ENCODE results near the gene AMMECR1. TPM values are rescaled to one million over a fixed set of nuclear protein-coding genes. Genes with fewer than 3 reads are reported as not detected.

Gene AMMECR1
- total RNA-seq, 2 donors from 2014 or later: 1.7 to 2.5 TPM

GRCh38 chrX:110215411-110215810, 102.5 kb downstream of the AMMECR1 start:
- no peak overlapping the region for H3K27ac ChIP-seq
- no peaks in the 10 kb centered on the region for H3K27me3 ChIP-seq
- no peaks in the 10 kb centered on the region for H3K9me3 ChIP-seq
- H3K4me3 ChIP-seq: no peak overlapping the region
- no peak for DNase-seq (ENCODE audit: low spot score)
- H3K36me3 ChIP-seq: no peaks in the 10 kb centered on the region
- no peaks in the 10 kb centered on the region for H3K4me1 ChIP-seq
- no peak for TF ChIP-seq CTCF (IDR thresholded peaks at IDR 0.05)

GRCh38 chrX:110214684-110215083, 103.2 kb downstream of the AMMECR1 start:
- Histone ChIP-seq H3K4me3 (no peak overlapping the region), H3K9me3 (no peaks in the 10 kb centered on the region), H3K27me3 (no peaks in the 10 kb centered on the region), H3K27ac (no peak overlapping the region), H3K36me3 (no peaks in the 10 kb centered on the region), H3K4me1 (no peaks in the 10 kb centered on the region)
- TF ChIP-seq CTCF (IDR thresholded peaks at IDR 0.05): no peak
- DNase-seq (ENCODE audit: low spot score): no peak

GRCh38 chrX:110213183-110213582, 104.7 kb downstream of the AMMECR1 start:
- Histone ChIP-seq H3K27ac (no peak overlapping the region), H3K4me1 (no peaks in the 10 kb centered on the region), H3K36me3 (no peaks in the 10 kb centered on the region), H3K27me3 (no peaks in the 10 kb centered on the region), H3K9me3 (no peaks in the 10 kb centered on the region), H3K4me3 (no peak overlapping the region)
- no peak for TF ChIP-seq CTCF (IDR thresholded peaks at IDR 0.05)
- no peak for DNase-seq (ENCODE audit: low spot score)

- no peaks in the 10 kb centered on the region for H3K36me3 ChIP-seq
These were observed 105.6 kb downstream of the AMMECR1 start for GRCh38 chrX:110212299-110212698.

GRCh38 chrX:110211340-110211739, 106.5 kb downstream of the AMMECR1 start:
- no peak for TF ChIP-seq CTCF (IDR thresholded peaks at IDR 0.05)
- H3K9me3 ChIP-seq: no peaks in the 10 kb centered on the region
- H3K4me1 ChIP-seq: no peaks in the 10 kb centered on the region
- H3K4me3 ChIP-seq: no peak overlapping the region
- no peak for DNase-seq (ENCODE audit: low spot score)
- no peaks in the 10 kb centered on the region for H3K36me3 ChIP-seq
- no peaks in the 10 kb centered on the region for H3K27me3 ChIP-seq
- H3K27ac ChIP-seq: no peak overlapping the region

More at GRCh38 chrX:110212299-110212698, 105.6 kb downstream of the AMMECR1 start:
- H3K4me1 ChIP-seq: no peaks in the 10 kb centered on the region
- DNase-seq (ENCODE audit: low spot score): no peak
- TF ChIP-seq CTCF (IDR thresholded peaks at IDR 0.05): peak in 1 of 2 donors; percentile 20
- no peaks in the 10 kb centered on the region for H3K9me3 ChIP-seq
- no peak overlapping the region for H3K4me3 ChIP-seq
- no peaks in the 10 kb centered on the region for H3K27me3 ChIP-seq
- no peak overlapping the region for H3K27ac ChIP-seq

GRCh38 chrX:110210417-110211139, 107.3 kb downstream of the AMMECR1 start:
- H3K36me3 ChIP-seq: no peaks in the 10 kb centered on the region

More at GRCh38 chrX:110210417-110211139, 107.3 kb downstream of the AMMECR1 start:
- Histone ChIP-seq H3K27ac (no peak overlapping the region), H3K4me1 (no peaks in the 10 kb centered on the region), H3K4me3 (no peak overlapping the region), H3K9me3 (no peaks in the 10 kb centered on the region), H3K27me3 (no peaks in the 10 kb centered on the region)
- DNase-seq (ENCODE audit: low spot score): no peak
- TF ChIP-seq CTCF (IDR thresholded peaks at IDR 0.05): no peak
